GM23248 (cell line): Measurements from ENCODE around the gene FOXE3. TPM values are rescaled to one million over a fixed set of nuclear protein-coding genes. Genes with fewer than 3 reads are reported as not detected.

Experiments used
- DNase-seq: peaks from one replicate; pipeline ENCODE4 v3.0.0-alpha.2; 2015
- H2AFZ ChIP-seq: fragments of 200-600 bp; sonication (generic); 2 replicates; pipeline ENCODE4 v1.6.1; 2016; ENCODE audit warnings: antibody characterized with exemption
- H3F3A ChIP-seq: fragments of 200-600 bp; sonication (generic); 2 replicates; pipeline ENCODE4 v1.6.1; 2016; ENCODE audit warnings: mild to moderate bottlenecking, antibody characterized with exemption, mixed run types; ENCODE audit not compliant: insufficient read depth
- H3K27ac ChIP-seq: fragments of 200-600 bp; sonication (generic); 2 replicates; pipeline ENCODE4 v1.5.1; 2016; ENCODE audit warnings: mild to moderate bottlenecking
- H3K27me3 ChIP-seq: fragments of 200-600 bp; sonication (generic); replicated peaks from 2 replicates; pipeline ENCODE4 v1.6.1; 2016; ENCODE audit warnings: mild to moderate bottlenecking; ENCODE audit not compliant: insufficient read depth
- H3K36me3 ChIP-seq: fragments of 200-600 bp; sonication (generic); 2 replicates; pipeline ENCODE4 v1.6.1; 2016; ENCODE audit warnings: low read depth, mild to moderate bottlenecking
- H3K4me1 ChIP-seq: fragments of 200-600 bp; sonication (generic); 2 replicates; pipeline ENCODE4 v1.6.1; 2016; ENCODE audit warnings: mild to moderate bottlenecking; ENCODE audit not compliant: insufficient read depth
- H3K4me2 ChIP-seq: fragments of 200-600 bp; sonication (generic); one replicate; pipeline ENCODE4 v1.6.1; 2016; ENCODE audit warnings: mild to moderate bottlenecking; ENCODE audit not compliant: unreplicated experiment
- H3K4me3 ChIP-seq: fragments of 200-600 bp; sonication (generic); 2 replicates; pipeline ENCODE4 v1.5.1; 2016; ENCODE audit warnings: mild to moderate bottlenecking
- H3K79me2 ChIP-seq: fragments of 200-600 bp; sonication (generic); 2 replicates; pipeline ENCODE4 v1.6.1; 2016; ENCODE audit warnings: mild to moderate bottlenecking; ENCODE audit not compliant: insufficient read depth
- H3K9ac ChIP-seq: fragments of 200-600 bp; sonication (generic); 2 replicates; pipeline ENCODE4 v1.6.1; 2016; ENCODE audit warnings: mild to moderate bottlenecking
- H3K9me2 ChIP-seq: fragments of 200-600 bp; sonication (generic); 2 replicates; pipeline ENCODE4 v1.6.1; 2016; ENCODE audit warnings: mixed run types, mild to moderate bottlenecking, moderate library complexity; ENCODE audit not compliant: insufficient read depth
- H3K9me3 ChIP-seq: fragments of 200-600 bp; sonication (generic); one replicate; pipeline ENCODE4 v1.6.1; 2017; ENCODE audit warnings: low read depth
- H4K20me1 ChIP-seq: fragments of 200-600 bp; sonication (generic); 2 replicates; pipeline ENCODE4 v1.6.0; 2016; ENCODE audit not compliant: insufficient read depth
- EZH2 ChIP-seq: fragments of 200-600 bp; sonication (generic); IDR thresholded peaks from 2 replicates; pipeline ENCODE4 v1.6.1; 2018; ENCODE audit warnings: antibody characterized with exemption, mild to moderate bottlenecking; ENCODE audit not compliant: insufficient read depth, poor library complexity, severe bottlenecking
- EZH2phosphoT487 ChIP-seq: fragments of 200-600 bp; sonication (generic); IDR thresholded peaks from 2 replicates; pipeline ENCODE4 v1.6.1; 2018; ENCODE audit warnings: antibody characterized with exemption, moderate library complexity, mild to moderate bottlenecking, low read depth; ENCODE audit not compliant: insufficient read depth
- WGBS, 2 experiments: methylation state at CpG; one replicate each; pipeline ENCODE4 v1.1.6; 2015 to 2017; ENCODE audit warnings: low lambda C conversion rate in 2 of 2, low coverage in 1 of 2; ENCODE audit errors: missing lambda C conversion rate in 2 of 2; 5-methylcytosine and 5-hydroxymethylcytosine counted together
- in situ Hi-C: fragments of 300-500 bp; cut with MboI; formaldehyde crosslinking; loops from 2 replicates; pipeline ENCODE4 v1.15.0; 2020
- polyA plus RNA-seq: library from polyadenylated mRNA; unstranded; fragments of >200 nt; fragmentation: Nextera tagmentation; extraction: Ambion mirVana; gene quantifications from 2 replicates; pipeline ENCODE4 v1.2.1, GENCODE V29; 2016
- total RNA-seq: library from RNA; depleted of rRNA; stranded (reverse); fragments of >200 nt; shearing (Covaris generic); gene quantifications from 2 replicates; pipeline ENCODE4 v1.2.3, GENCODE V29; 2014

The FOXE3 gene
- total and polyA plus RNA-seq, 2 experiments from 2014 or later, result not detected

DNA sequence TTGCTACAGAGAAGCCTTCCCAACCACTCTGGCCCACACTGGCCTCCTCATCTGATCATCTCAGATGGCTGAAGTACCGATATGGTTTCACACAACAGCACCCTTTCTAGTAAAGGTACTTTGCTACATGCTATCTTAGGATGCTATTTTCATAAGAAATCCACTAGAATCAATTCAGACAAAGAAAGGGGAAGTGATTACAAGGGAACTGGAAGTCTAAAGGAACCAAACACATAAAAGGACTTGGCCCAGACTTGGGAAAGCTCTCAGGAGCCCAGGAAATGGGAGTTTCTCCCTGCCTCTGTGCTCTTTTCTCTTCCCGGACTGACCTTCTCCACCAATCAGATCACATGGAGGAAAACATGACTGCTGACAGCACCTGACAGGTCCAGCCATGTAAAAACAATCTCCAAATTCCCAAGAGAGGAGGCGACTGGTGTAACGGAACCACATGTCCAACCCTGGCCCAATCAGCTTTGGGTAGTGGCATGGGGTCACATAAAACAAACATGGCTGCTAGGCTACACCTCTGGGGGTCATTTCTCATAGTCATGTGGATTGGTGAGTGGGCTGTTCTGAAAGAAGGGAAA lies 12.7 kb upstream of the FOXE3 start:
- TF ChIP-seq EZH2 (no peak), EZH2phosphoT487 (no peak)
- DNase-seq, result no peak
- no peaks in the 10 kb centered on the region for H3K36me3 ChIP-seq
- H3K4me1 ChIP-seq, result peaks cover 21% of the 10 kb centered on the region
- no peak overlapping the region for H3K4me2 ChIP-seq
- in situ Hi-C loops, result no loop called here
- H3K27me3 ChIP-seq, result no peaks in the 10 kb centered on the region
- no peak overlapping the region for H3K27ac ChIP-seq
- no peaks in the 10 kb centered on the region for H3K9me3 ChIP-seq
- no peak overlapping the region for H2AFZ ChIP-seq
- H3K9ac ChIP-seq, result no peak overlapping the region
- H3K79me2 ChIP-seq, result no peaks in the 10 kb centered on the region
- 93 to 96% methylated on average over 4 of the region's 4 CpGs for WGBS, 2 experiments
- H4K20me1 ChIP-seq, result no peaks in the 10 kb centered on the region
- peaks cover 20% of the 10 kb centered on the region for H3F3A ChIP-seq
- H3K9me2 ChIP-seq, result no peaks in the 10 kb centered on the region
- no peak overlapping the region for H3K4me3 ChIP-seq

DNA sequence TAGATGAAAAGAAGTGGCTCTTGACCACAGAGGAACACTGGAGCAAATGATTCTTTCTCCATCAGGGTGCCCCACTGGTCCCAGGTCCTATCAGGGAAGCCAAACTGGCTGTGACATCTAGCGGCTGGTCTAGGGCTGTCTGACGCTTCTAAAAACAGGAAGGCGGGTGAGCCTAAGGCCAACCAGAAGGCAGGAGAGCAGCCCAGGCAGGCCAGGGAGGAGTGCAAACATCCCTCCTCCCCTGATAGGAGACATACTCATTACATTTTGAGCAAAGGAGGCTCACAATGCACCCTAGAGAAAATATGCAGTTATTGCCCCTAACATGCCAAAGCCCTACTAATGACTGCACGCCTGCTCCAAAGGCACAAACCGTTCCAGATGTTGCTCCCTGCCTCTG lies 10.4 kb upstream of the FOXE3 start:
- in situ Hi-C loops, result no loop called here

DNA sequence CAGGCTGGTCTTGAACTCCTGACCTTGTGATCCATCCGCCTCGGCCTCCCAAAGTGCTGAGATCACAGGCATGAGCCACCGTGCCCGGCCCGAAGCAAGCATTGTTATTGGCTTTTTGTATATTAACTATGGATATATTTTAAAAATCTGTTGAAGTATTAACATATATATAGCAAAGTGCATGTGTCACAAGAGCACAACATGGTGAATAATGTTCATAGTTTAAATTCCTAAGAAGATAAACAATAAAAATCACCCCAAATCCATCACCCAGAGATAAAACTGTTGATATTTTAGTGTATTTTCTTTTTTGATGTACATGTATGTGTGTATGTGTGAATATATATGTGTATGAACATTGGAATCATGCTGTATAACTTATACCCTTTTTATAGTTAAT lies 9.1 kb upstream of the FOXE3 start:
- peak; percentile 22 for DNase-seq
- Histone ChIP-seq H3K9me2 (no peaks in the 10 kb centered on the region), H4K20me1 (no peaks in the 10 kb centered on the region), H2AFZ (no peak overlapping the region), H3K4me3 (no peak overlapping the region), H3F3A (peaks cover 54% of the 10 kb centered on the region), H3K79me2 (no peaks in the 10 kb centered on the region), H3K27ac (no peak overlapping the region), H3K36me3 (no peaks in the 10 kb centered on the region), H3K4me2 (peak overlapping the region; percentile 2), H3K9ac (no peak overlapping the region), H3K4me1 (peaks cover 57% of the 10 kb centered on the region), H3K27me3 (no peaks in the 10 kb centered on the region), H3K9me3 (no peaks in the 10 kb centered on the region)
- WGBS, 2 experiments, result 79 to 88% methylated on average over 5 of the region's 5 CpGs
- in situ Hi-C loops, result no loop called here
- TF ChIP-seq EZH2phosphoT487, result no peak
- no peak for TF ChIP-seq EZH2

More for the DNA sequence above, 10.4 kb upstream of the FOXE3 start:
- H3K79me2 ChIP-seq, result no peaks in the 10 kb centered on the region
- no peak overlapping the region for H3K9ac ChIP-seq
- no peak for TF ChIP-seq EZH2
- TF ChIP-seq EZH2phosphoT487, result no peak
- no peaks in the 10 kb centered on the region for H3K9me3 ChIP-seq
- no peaks in the 10 kb centered on the region for H3K27me3 ChIP-seq
- H4K20me1 ChIP-seq, result no peaks in the 10 kb centered on the region
- no peaks in the 10 kb centered on the region for H3K9me2 ChIP-seq
- peaks cover 44% of the 10 kb centered on the region for H3K4me1 ChIP-seq
- H2AFZ ChIP-seq, result no peak overlapping the region
- no peak overlapping the region for H3K4me2 ChIP-seq
- no peak overlapping the region for H3K4me3 ChIP-seq
- no peak overlapping the region for H3K27ac ChIP-seq
- no peaks in the 10 kb centered on the region for H3K36me3 ChIP-seq
- peaks cover 43% of the 10 kb centered on the region for H3F3A ChIP-seq
- WGBS, 2 experiments, result 61 to 66% methylated on average over 5 of the region's 5 CpGs
- DNase-seq, result no peak

- no peak overlapping the region for H3K27ac ChIP-seq
- H3K4me1 ChIP-seq, result peaks cover 58% of the 10 kb centered on the region
- H3K79me2 ChIP-seq, result no peaks in the 10 kb centered on the region
- H3K9me2 ChIP-seq, result no peaks in the 10 kb centered on the region
- no peaks in the 10 kb centered on the region for H4K20me1 ChIP-seq
- H3K4me3 ChIP-seq, result no peak overlapping the region
- 33 to 35% methylated on average over 3 of the region's 3 CpGs for WGBS, 2 experiments
- H3K27me3 ChIP-seq, result no peaks in the 10 kb centered on the region
- no peak for TF ChIP-seq EZH2phosphoT487
- TF ChIP-seq EZH2, result no peak
- H3K4me2 ChIP-seq, result peak overlapping the region; percentile 2
- H3K9ac ChIP-seq, result no peak overlapping the region
- no peak overlapping the region for H2AFZ ChIP-seq
- in situ Hi-C loops, result no loop called here
- H3K36me3 ChIP-seq, result no peaks in the 10 kb centered on the region
- peak; percentile 75 for DNase-seq
- no peaks in the 10 kb centered on the region for H3K9me3 ChIP-seq
- peaks cover 54% of the 10 kb centered on the region for H3F3A ChIP-seq
These were observed 8.6 kb upstream of the FOXE3 start for GRCh38 chr1:47407481-47407880.
